H9 (cell line): Measurements from ENCODE around the gene AMACR. TPM values are rescaled to one million over a fixed set of nuclear protein-coding genes. Genes with fewer than 3 reads are reported as not detected.

ENCODE experiments used
- DNase-seq: peaks from one replicate; pipeline ENCODE4 v3.0.0-alpha.2; 2017
- H2AFZ ChIP-seq: one replicate; pipeline ENCODE4 v1.6.1; 2013; ENCODE audit warnings: mild to moderate bottlenecking, low read length, control low read depth, moderate library complexity
- H2AK5ac ChIP-seq: 2 replicates; pipeline ENCODE4 v1.6.1; 2013; ENCODE audit warnings: low read length, control low read depth, mixed read lengths; ENCODE audit not compliant: insufficient read length
- H2BK120ac ChIP-seq: one replicate; pipeline ENCODE4 v1.6.1; 2013; ENCODE audit warnings: low read depth, mild to moderate bottlenecking, low read length, control low read depth, inconsistent platforms; ENCODE audit not compliant: poor library complexity, severe bottlenecking
- H2BK12ac ChIP-seq: 2 replicates; pipeline ENCODE4 v1.6.1; 2013; ENCODE audit warnings: low read length, control low read depth, mixed read lengths, low read depth; ENCODE audit not compliant: insufficient read length
- H2BK15ac ChIP-seq: 2 replicates; pipeline ENCODE4 v1.6.1; 2013; ENCODE audit warnings: low read depth, low read length, control low read depth
- H2BK20ac ChIP-seq: one replicate; pipeline ENCODE4 v1.6.1; 2013; ENCODE audit warnings: low read depth, mild to moderate bottlenecking, low read length, control low read depth, inconsistent platforms; ENCODE audit not compliant: poor library complexity, severe bottlenecking
- H2BK5ac ChIP-seq: 2 replicates; pipeline ENCODE4 v1.6.1; 2013; ENCODE audit warnings: low read length, control low read depth, mixed read lengths; ENCODE audit not compliant: insufficient read length
- H3K14ac ChIP-seq: 2 replicates; pipeline ENCODE4 v1.6.1; 2013; ENCODE audit warnings: low read length, control low read depth; ENCODE audit not compliant: insufficient read depth
- H3K18ac ChIP-seq: 2 replicates; pipeline ENCODE4 v1.6.1; 2013; ENCODE audit warnings: low read depth, mild to moderate bottlenecking, mixed read lengths, low read length, control low read depth; ENCODE audit not compliant: insufficient read length
- H3K23ac ChIP-seq: 2 replicates; pipeline ENCODE4 v1.6.1; 2013; ENCODE audit warnings: low read length, control low read depth, mixed read lengths, low read depth; ENCODE audit not compliant: insufficient read length
- H3K23me2 ChIP-seq: 2 replicates; pipeline ENCODE4 v1.6.1; 2013; ENCODE audit warnings: low read depth, mild to moderate bottlenecking, mixed read lengths, low read length, control low read depth; ENCODE audit not compliant: insufficient read length, poor library complexity, severe bottlenecking
- H3K27ac ChIP-seq: 2 replicates; pipeline ENCODE4 v1.5.1; 2013; ENCODE audit warnings: low read length, control low read depth, mixed read lengths, low read depth; ENCODE audit not compliant: insufficient read length
- H3K27me3 ChIP-seq: 2 replicates; pipeline ENCODE4 v1.6.1; 2013; ENCODE audit warnings: low read length, control low read depth, inconsistent platforms; ENCODE audit not compliant: insufficient read depth
- H3K4ac ChIP-seq: 2 replicates; pipeline ENCODE4 v1.6.1; 2013; ENCODE audit warnings: low read depth, mild to moderate bottlenecking, control low read depth, inconsistent platforms, low read length, moderate library complexity
- H3K4me1 ChIP-seq: 2 replicates; pipeline ENCODE4 v1.6.1; 2013; ENCODE audit warnings: low read length, control low read depth, inconsistent platforms; ENCODE audit not compliant: insufficient read depth
- H3K4me2 ChIP-seq: 2 replicates; pipeline ENCODE4 v1.6.1; 2013; ENCODE audit warnings: low read length, control low read depth, mixed read lengths; ENCODE audit not compliant: insufficient read length, insufficient read depth
- H3K56ac ChIP-seq: 2 replicates; pipeline ENCODE4 v1.6.1; 2013; ENCODE audit warnings: low read depth, mild to moderate bottlenecking, mixed read lengths, low read length, control low read depth; ENCODE audit not compliant: insufficient read length
- H3K79me1 ChIP-seq: 2 replicates; pipeline ENCODE4 v1.6.1; 2013; ENCODE audit warnings: low read depth, mild to moderate bottlenecking, moderate library complexity, low read length, control low read depth, inconsistent platforms; ENCODE audit not compliant: insufficient read depth, poor library complexity, severe bottlenecking
- H3K79me2 ChIP-seq: 2 replicates; pipeline ENCODE4 v1.6.1; 2013; ENCODE audit warnings: low read length, control low read depth, inconsistent platforms; ENCODE audit not compliant: insufficient read depth
- H3K9ac ChIP-seq: 2 replicates; pipeline ENCODE4 v1.6.1; 2013; ENCODE audit warnings: low read length, control low read depth, mixed read lengths; ENCODE audit not compliant: insufficient read length; ENCODE audit errors: extremely low read depth
- H3K9me3 ChIP-seq: one replicate; pipeline ENCODE4 v1.6.1; 2013; ENCODE audit warnings: low read depth, low read length, inconsistent platforms; ENCODE audit not compliant: control insufficient read depth
- H3T11ph ChIP-seq: one replicate; pipeline ENCODE4 v1.6.1; 2013; ENCODE audit warnings: mild to moderate bottlenecking, low read length, control low read depth, inconsistent platforms
- H4K20me1 ChIP-seq: one replicate; pipeline ENCODE4 v1.6.1; 2013; ENCODE audit not compliant: control insufficient read depth, insufficient read length, insufficient read depth
- H4K5ac ChIP-seq: 2 replicates; pipeline ENCODE4 v1.6.1; 2013; ENCODE audit warnings: low read depth, mild to moderate bottlenecking, mixed read lengths, low read length, control low read depth; ENCODE audit not compliant: insufficient read length
- H4K8ac ChIP-seq: replicated peaks from 2 replicates; pipeline ENCODE4 v1.6.1; 2013; ENCODE audit warnings: low read length, control low read depth, mixed read lengths, low read depth; ENCODE audit not compliant: insufficient read length
- H4K91ac ChIP-seq: 2 replicates; pipeline ENCODE4 v1.6.1; 2013; ENCODE audit warnings: low read depth, mild to moderate bottlenecking, moderate library complexity, mixed read lengths, low read length, control low read depth; ENCODE audit not compliant: insufficient read length
- H3K27ac Mint-ChIP-seq, 3 experiments: 2 replicates in 2 of 3; 3 replicates in 1 of 3; pipeline ENCODE4 v1.8.0; 2020 to 2021; ENCODE audit warnings: mixed read lengths in 3 of 3, mild to moderate bottlenecking in 1 of 3, moderate library complexity in 1 of 3
- H3K27me3 Mint-ChIP-seq: 2 replicates; pipeline ENCODE4 v1.8.0; 2021; ENCODE audit warnings: low read depth, mild to moderate bottlenecking, moderate library complexity, mixed read lengths
- H3K36me3 Mint-ChIP-seq, 3 experiments: 2 replicates in 2 of 3; 3 replicates in 1 of 3; pipeline ENCODE4 v1.8.0; 2020 to 2021; ENCODE audit warnings: low read depth in 3 of 3, mixed read lengths in 3 of 3; ENCODE audit not compliant: insufficient read depth in 1 of 3
- H3K4me1 Mint-ChIP-seq, 2 experiments: 2 replicates each; pipeline ENCODE4 v1.8.0; 2020; ENCODE audit warnings: mixed read lengths in 2 of 2
- H3K4me3 Mint-ChIP-seq, 2 experiments: 2 replicates in 1 of 2; 3 replicates in 1 of 2; pipeline ENCODE4 v1.8.0; 2020 to 2021; ENCODE audit warnings: mild to moderate bottlenecking in 2 of 2, mixed read lengths in 2 of 2, moderate library complexity in 1 of 2
- H3K9me3 Mint-ChIP-seq, 2 experiments: 2 replicates in 1 of 2; 3 replicates in 1 of 2; pipeline ENCODE4 v1.8.0; 2020; ENCODE audit warnings: mild to moderate bottlenecking in 2 of 2, mixed read lengths in 2 of 2, moderate library complexity in 1 of 2
- WGBS: extraction: QIAGEN DNeasy Blood & Tissue Kit; methylation state at CpG from one replicate; pipeline ENCODE4 v1.1.7; 2013; ENCODE audit warnings: missing lambda C conversion rate, low lambda C conversion rate, mixed read lengths; ENCODE audit not compliant: insufficient read length; ENCODE audit errors: extremely low coverage; 5-methylcytosine and 5-hydroxymethylcytosine counted together
- total RNA-seq: library from RNA; stranded (reverse); gene quantifications from 2 replicates; pipeline ENCODE4 v1.2.1, GENCODE V29; 2021
- TF ChIP-seq, protein P1 (sequence below): fragments of 200-600 bp; sonication (generic); conservative IDR thresholded peaks from 3 replicates; pipeline ENCODE4 v1.8.0; 2021; ENCODE audit warnings: antibody characterized with exemption, mild to moderate bottlenecking

Gene AMACR
- total RNA-seq, 1 experiment from 2014 or later, result 9.7 TPM

DNA sequence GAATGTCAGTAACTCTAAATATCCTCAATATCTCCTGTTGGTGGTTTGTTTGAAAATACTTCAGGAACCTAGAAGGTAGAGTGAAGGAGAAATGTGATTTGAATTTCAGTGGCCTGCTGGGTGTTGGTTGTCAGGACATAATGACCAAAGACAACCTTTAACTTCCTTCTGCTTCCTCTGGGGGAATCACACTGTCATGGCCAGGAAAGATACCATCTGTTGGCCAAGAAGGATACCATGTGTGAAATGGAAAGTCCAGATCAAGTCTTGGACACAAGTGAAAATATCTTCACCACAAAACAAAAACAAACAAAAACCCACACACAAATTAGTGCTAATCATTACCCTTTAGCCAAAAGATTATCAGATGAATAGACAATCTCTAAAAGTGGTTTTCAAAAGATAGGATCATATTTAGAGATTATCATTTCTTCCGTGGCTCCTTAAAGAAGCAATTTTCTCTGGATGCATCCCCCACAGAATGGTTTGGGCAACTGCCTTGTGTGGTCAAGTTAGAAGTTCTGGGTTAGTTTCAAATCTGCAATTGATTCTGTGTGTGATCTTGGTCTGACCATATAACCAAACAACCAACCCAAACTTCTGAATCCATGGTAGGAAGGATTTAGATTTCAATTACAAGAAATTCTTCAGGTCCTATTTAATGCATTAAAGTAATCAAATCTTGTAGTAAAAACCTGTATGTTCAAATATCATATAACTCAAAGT is 33.6 kb upstream of the AMACR start:
- no peak overlapping the region for H2BK120ac ChIP-seq
- H3T11ph ChIP-seq, result no peak overlapping the region
- H3K27ac ChIP-seq, result no peak overlapping the region
- peaks cover 2 to 3% of the 10 kb centered on the region in 2 experiments; a peak in 2 of 5 replicates for H3K9me3 Mint-ChIP-seq
- no peak overlapping the region for H2BK15ac ChIP-seq
- no peak overlapping the region for H3K14ac ChIP-seq
- H3K79me1 ChIP-seq, result no peaks in the 10 kb centered on the region
- no peak overlapping the region for H4K5ac ChIP-seq
- H3K9ac ChIP-seq, result no peak overlapping the region
- no peak overlapping the region for H3K56ac ChIP-seq
- WGBS, result no CpG with 5 or more reads among the region's 1 CpG
- no peak overlapping the region for H3K4ac ChIP-seq
- H2BK5ac ChIP-seq, result no peak overlapping the region
- H3K23ac ChIP-seq, result no peak overlapping the region
- no peaks in the 10 kb centered on the region for H3K27me3 ChIP-seq
- H3K4me1 ChIP-seq, result 0 out of 2 replicates have a peak, but pooled peaks cover 2% of the 10 kb centered on the region
- no peak overlapping the region for H3K27ac Mint-ChIP-seq
- peaks cover 18 to 21% of the 10 kb centered on the region in 2 experiments for H3K4me1 Mint-ChIP-seq
- no peak overlapping the region for H4K91ac ChIP-seq
- no peaks in the 10 kb centered on the region for H3K9me3 ChIP-seq
- H2BK20ac ChIP-seq, result no peak overlapping the region
- peaks cover 0 to 6% (median 1%) of the 10 kb centered on the region in 3 experiments; a peak in 3 of 7 replicates for H3K36me3 Mint-ChIP-seq
- H3K4me3 Mint-ChIP-seq, result no peak overlapping the region
- H4K8ac ChIP-seq, result no peak overlapping the region
- H3K79me2 ChIP-seq, result no peaks in the 10 kb centered on the region
- H2AFZ ChIP-seq, result no peak overlapping the region
- no peaks in the 10 kb centered on the region for H3K27me3 Mint-ChIP-seq
- H3K18ac ChIP-seq, result no peak overlapping the region
- no peak overlapping the region for H3K4me2 ChIP-seq
- no peaks in the 10 kb centered on the region for H3K23me2 ChIP-seq
- TF ChIP-seq, protein P1, sequence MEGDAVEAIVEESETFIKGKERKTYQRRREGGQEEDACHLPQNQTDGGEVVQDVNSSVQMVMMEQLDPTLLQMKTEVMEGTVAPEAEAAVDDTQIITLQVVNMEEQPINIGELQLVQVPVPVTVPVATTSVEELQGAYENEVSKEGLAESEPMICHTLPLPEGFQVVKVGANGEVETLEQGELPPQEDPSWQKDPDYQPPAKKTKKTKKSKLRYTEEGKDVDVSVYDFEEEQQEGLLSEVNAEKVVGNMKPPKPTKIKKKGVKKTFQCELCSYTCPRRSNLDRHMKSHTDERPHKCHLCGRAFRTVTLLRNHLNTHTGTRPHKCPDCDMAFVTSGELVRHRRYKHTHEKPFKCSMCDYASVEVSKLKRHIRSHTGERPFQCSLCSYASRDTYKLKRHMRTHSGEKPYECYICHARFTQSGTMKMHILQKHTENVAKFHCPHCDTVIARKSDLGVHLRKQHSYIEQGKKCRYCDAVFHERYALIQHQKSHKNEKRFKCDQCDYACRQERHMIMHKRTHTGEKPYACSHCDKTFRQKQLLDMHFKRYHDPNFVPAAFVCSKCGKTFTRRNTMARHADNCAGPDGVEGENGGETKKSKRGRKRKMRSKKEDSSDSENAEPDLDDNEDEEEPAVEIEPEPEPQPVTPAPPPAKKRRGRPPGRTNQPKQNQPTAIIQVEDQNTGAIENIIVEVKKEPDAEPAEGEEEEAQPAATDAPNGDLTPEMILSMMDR, result no peak
- no peaks in the 10 kb centered on the region for H4K20me1 ChIP-seq
- H2AK5ac ChIP-seq, result no peak overlapping the region
- H2BK12ac ChIP-seq, result no peak overlapping the region
- DNase-seq, result no peak
